SK-N-SH (cell line): ENCODE data around the gene PLOD3.

ENCODE experiments used
- EP300 ChIP-seq, 2 experiments: IDR thresholded peaks; 2 replicates each; pipeline versions ENCODE4 v1.4.0 to v1.6.1; 2012; ENCODE audit warnings: borderline replicate concordance in 1 of 2, low read depth in 1 of 2, low read length in 1 of 2
- EZH2phosphoT487 ChIP-seq: fragments of 200-600 bp; sonication (generic); IDR thresholded peaks from 2 replicates; pipeline ENCODE4 v1.6.1; 2017; ENCODE audit warnings: low read depth, mixed run types, mild to moderate bottlenecking, antibody characterized with exemption, moderate library complexity, borderline replicate concordance
- FOXJ3 ChIP-seq: sonication (generic); formaldehyde crosslinking; IDR thresholded peaks from 2 replicates; pipeline ENCODE4 v1.5.1; 2020; ENCODE audit warnings: mild to moderate bottlenecking, missing genetic modification reagents
- JUND ChIP-seq: IDR thresholded peaks from 2 replicates; pipeline ENCODE4 v1.4.0; 2012
- RAD21 ChIP-seq: IDR thresholded peaks from 2 replicates; pipeline ENCODE4 v1.6.1; 2012; ENCODE audit warnings: mild to moderate bottlenecking, low read length
- RFX5 ChIP-seq: IDR thresholded peaks from 2 replicates; pipeline ENCODE4 v1.6.1; 2012; ENCODE audit warnings: mild to moderate bottlenecking, improper control_type of control experiment, low read length
- SMC3 ChIP-seq: IDR thresholded peaks from 2 replicates; pipeline ENCODE4 v1.6.1; 2012; ENCODE audit warnings: low read depth, low read length, improper control_type of control experiment
- TAF1 ChIP-seq: IDR thresholded peaks from 2 replicates; pipeline ENCODE4 v1.6.1; 2012; ENCODE audit warnings: low read depth, mild to moderate bottlenecking, low read length, moderate library complexity, borderline replicate concordance
- YY1 ChIP-seq: IDR thresholded peaks from 2 replicates; pipeline ENCODE4 v1.4.0; 2012; ENCODE audit warnings: low read depth, mild to moderate bottlenecking
- TF ChIP-seq, protein P1 (sequence below): IDR thresholded peaks from 2 replicates; pipeline ENCODE4 v1.6.1; 2012; ENCODE audit warnings: mild to moderate bottlenecking, low read depth, low read length, moderate library complexity
- TF ChIP-seq, protein P2 (sequence below): fragments of 200-600 bp; sonication (generic); IDR thresholded peaks from 2 replicates; pipeline ENCODE4 v1.6.1; 2017; ENCODE audit warnings: antibody characterized with exemption, mild to moderate bottlenecking, moderate library complexity
- TF ChIP-seq, protein P3 (sequence below): fragments of 150-350 bp; IDR thresholded peaks from 2 replicates; pipeline ENCODE4 v1.6.1; 2017; ENCODE audit warnings: antibody characterized with exemption, low read length, low read depth, borderline replicate concordance

DNA sequence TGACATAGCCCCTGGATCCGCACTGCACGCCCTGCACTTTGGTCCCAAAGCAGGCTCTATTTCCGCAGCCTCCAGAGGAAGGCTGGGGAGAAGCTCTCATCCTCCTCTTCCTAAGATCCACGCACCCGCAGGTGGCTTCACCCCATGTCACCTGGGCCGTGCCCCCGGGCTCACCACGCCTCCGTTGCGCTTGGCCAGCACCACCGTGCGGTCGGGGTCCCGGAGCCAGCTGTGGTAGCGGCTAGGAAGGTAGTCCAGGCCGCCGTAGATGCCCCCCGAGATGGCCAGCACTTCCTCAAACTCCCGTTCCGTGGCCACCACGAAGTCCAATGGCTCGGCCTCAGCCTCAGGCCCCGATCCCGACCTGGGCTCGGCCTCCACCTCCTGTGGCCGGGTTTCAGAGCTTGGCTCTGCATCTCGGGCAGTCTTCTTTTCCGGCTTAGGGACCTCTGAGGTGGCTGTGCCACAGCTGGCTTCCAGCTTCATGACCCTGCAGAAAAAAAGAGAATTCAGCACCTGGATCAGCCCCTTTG, 43.0 kb downstream of the PLOD3 start:
- TF ChIP-seq EP300 (IDR thresholded peaks at IDR 0.05; ENCODE audit: borderline replicate concordance in 1 of 2, low read depth in 1 of 2, low read length in 1 of 2): no peak
- TF ChIP-seq, protein P1, sequence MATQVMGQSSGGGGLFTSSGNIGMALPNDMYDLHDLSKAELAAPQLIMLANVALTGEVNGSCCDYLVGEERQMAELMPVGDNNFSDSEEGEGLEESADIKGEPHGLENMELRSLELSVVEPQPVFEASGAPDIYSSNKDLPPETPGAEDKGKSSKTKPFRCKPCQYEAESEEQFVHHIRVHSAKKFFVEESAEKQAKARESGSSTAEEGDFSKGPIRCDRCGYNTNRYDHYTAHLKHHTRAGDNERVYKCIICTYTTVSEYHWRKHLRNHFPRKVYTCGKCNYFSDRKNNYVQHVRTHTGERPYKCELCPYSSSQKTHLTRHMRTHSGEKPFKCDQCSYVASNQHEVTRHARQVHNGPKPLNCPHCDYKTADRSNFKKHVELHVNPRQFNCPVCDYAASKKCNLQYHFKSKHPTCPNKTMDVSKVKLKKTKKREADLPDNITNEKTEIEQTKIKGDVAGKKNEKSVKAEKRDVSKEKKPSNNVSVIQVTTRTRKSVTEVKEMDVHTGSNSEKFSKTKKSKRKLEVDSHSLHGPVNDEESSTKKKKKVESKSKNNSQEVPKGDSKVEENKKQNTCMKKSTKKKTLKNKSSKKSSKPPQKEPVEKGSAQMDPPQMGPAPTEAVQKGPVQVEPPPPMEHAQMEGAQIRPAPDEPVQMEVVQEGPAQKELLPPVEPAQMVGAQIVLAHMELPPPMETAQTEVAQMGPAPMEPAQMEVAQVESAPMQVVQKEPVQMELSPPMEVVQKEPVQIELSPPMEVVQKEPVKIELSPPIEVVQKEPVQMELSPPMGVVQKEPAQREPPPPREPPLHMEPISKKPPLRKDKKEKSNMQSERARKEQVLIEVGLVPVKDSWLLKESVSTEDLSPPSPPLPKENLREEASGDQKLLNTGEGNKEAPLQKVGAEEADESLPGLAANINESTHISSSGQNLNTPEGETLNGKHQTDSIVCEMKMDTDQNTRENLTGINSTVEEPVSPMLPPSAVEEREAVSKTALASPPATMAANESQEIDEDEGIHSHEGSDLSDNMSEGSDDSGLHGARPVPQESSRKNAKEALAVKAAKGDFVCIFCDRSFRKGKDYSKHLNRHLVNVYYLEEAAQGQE: no peak
- TF ChIP-seq, protein P2, sequence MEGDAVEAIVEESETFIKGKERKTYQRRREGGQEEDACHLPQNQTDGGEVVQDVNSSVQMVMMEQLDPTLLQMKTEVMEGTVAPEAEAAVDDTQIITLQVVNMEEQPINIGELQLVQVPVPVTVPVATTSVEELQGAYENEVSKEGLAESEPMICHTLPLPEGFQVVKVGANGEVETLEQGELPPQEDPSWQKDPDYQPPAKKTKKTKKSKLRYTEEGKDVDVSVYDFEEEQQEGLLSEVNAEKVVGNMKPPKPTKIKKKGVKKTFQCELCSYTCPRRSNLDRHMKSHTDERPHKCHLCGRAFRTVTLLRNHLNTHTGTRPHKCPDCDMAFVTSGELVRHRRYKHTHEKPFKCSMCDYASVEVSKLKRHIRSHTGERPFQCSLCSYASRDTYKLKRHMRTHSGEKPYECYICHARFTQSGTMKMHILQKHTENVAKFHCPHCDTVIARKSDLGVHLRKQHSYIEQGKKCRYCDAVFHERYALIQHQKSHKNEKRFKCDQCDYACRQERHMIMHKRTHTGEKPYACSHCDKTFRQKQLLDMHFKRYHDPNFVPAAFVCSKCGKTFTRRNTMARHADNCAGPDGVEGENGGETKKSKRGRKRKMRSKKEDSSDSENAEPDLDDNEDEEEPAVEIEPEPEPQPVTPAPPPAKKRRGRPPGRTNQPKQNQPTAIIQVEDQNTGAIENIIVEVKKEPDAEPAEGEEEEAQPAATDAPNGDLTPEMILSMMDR: no peak
- TF ChIP-seq SMC3: no peak
- no peak for TF ChIP-seq YY1
- no peak for TF ChIP-seq FOXJ3 (CRISPR knock-in tag)
- no peak for TF ChIP-seq JUND
- no peak for TF ChIP-seq TAF1
- TF ChIP-seq, protein P3, sequence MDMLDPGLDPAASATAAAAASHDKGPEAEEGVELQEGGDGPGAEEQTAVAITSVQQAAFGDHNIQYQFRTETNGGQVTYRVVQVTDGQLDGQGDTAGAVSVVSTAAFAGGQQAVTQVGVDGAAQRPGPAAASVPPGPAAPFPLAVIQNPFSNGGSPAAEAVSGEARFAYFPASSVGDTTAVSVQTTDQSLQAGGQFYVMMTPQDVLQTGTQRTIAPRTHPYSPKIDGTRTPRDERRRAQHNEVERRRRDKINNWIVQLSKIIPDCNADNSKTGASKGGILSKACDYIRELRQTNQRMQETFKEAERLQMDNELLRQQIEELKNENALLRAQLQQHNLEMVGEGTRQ: no peak
- TF ChIP-seq RFX5: no peak
- TF ChIP-seq EZH2phosphoT487: no peak
- no peak for TF ChIP-seq RAD21
